NCI-H2107 treated with DMSO at 0.1 percent for 48 hours (cell line): ENCODE measurements around the gene MSL1.
"Not testable (repeated sequence)": the region's sequence is repeated elsewhere in the genome, so short reads cannot be mapped to it uniquely, and the experiment has no call there.

Source experiments
- DNase-seq: peaks from one replicate; lab custom pipeline; 2025; ENCODE audit not compliant: unreplicated experiment; lab: John Stamatoyannopoulos, UW

Gene MSL1

GRCh38 chr17:40123811-40124114 is 2.0 kb downstream of the MSL1 start:
- DNase-seq, result no peak

DNA sequence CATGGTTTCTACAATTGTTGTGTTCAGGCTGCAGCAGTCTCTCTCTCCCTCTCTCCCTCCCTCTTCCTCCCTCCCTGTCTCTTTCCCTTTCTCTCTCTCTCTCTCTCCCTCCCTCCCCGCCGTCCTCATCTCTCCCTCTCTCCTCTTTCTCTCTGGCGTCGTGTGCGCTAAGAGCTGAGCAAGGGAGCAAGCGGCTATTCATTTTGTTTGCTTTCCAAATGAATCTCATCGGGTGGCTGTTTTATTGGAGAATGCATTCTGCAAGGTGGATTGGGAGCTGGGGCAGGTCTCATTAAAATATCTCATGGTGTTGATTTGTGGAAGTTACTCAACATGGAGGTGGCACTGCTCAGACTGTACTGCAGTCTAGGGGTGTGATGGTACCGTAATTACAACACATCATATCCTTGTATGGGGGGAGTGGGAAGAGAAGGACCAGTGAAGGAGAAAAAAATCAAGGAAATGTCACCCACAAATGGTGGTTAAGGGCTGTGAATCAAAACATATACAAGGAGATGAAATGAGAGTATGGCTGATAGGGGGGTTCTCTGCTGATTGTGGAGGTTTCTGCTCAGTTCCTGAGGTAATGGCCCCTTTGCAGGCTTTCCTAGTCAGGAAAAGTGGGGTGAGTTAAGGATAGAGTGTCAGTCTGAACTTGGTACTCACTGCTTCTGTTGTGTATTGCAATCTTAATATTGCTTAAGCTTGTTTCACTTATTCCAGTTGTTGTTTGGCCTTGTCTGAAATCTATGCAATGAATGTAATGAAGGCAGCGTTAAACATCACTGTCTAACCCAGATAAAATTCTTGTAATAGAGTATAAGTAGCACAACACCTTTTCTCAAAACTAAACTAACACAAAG is 2.7 kb downstream of the MSL1 start:
- DNase-seq, result peak; percentile 57

GRCh38 chr17:40129498-40129897 is 7.7 kb downstream of the MSL1 start:
- no peak for DNase-seq

- no peak for DNase-seq
Observed at GRCh38 chr17:40130352-40131042, 8.7 kb downstream of the MSL1 start.

- DNase-seq, result no peak
Observed at GRCh38 chr17:40134184-40134583, 12.4 kb downstream of the MSL1 start.

- DNase-seq, result no peak
Observed at GRCh38 chr17:40135817-40136216, 14.0 kb downstream of the MSL1 start.

GRCh38 chr17:40139566-40140058 is 17.8 kb downstream of the MSL1 start:
- no peak for DNase-seq

DNA sequence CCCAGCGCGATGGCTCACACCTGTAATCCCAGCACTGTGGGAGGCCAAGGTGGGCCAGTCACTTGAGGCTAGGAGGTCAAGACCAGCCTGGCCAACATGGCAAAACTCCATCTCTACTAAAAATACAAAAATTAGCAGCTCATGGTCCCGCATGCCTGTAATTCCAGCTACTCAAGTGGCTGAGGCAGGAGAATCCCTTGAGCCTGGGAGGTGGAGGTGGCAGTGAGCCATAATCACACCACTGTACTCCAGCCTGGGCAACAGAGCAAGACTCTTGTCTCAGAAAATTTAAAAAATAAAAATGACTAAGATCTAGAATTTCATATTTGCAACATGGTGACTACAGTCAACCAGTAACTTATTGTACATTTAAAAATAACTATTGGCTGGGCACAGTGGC is 21.4 kb downstream of the MSL1 start:
- not testable (repeated sequence) for DNase-seq

DNA sequence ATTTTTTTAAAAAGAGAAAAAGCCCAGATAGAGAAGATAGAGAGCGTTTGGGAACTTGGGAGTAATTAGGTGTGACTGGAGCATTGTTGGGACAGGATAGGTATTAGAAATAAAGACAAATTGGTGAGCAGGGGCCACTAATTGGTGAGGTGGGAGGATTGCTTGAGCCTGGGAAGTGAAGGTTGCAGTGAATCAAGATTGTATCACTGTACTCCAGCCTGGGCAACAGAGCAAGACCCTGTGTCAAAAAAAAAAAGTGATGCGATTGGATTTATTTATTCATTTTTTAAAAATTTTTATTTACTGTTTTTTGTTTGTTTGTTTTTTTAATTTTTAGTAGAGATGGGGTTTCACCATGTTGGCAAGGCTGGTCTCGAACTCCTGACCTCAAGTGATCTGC is 23.7 kb downstream of the MSL1 start:
- no peak for DNase-seq

- no peak for DNase-seq
Observed at GRCh38 chr17:40148527-40148926, 26.8 kb downstream of the MSL1 start.

- DNase-seq, result no peak
Observed at GRCh38 chr17:40150276-40150675, 28.5 kb downstream of the MSL1 start.

DNA sequence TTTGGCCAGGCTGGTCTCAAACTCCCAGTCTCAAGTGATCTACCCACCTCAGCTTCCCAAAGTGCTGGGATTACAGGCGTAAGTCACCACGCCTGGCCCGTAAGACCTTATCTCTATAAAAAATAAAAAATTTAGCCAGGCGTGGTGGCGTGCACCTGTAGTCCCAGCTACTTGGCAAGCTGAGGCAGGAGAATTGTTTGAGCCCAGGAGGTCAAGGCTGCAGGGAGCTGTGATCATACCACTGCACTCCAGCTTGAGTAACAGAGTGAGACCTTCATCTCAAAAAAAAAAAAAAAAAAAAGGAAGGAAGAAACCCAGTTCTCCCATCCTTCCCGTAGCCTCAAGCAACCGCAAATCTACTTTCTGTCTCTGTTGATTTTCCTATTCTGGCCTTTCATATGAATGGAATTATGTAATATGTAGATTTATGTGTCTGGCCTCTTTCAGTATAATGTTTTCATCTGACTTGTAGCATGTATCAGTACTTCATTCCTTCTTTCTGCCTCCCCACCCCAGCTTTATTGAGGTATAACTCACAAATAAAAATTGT is 29.7 kb downstream of the MSL1 start:
- DNase-seq, result no peak

GRCh38 chr17:40153603-40154236 is 31.9 kb downstream of the MSL1 start:
- DNase-seq, result no peak

DNA sequence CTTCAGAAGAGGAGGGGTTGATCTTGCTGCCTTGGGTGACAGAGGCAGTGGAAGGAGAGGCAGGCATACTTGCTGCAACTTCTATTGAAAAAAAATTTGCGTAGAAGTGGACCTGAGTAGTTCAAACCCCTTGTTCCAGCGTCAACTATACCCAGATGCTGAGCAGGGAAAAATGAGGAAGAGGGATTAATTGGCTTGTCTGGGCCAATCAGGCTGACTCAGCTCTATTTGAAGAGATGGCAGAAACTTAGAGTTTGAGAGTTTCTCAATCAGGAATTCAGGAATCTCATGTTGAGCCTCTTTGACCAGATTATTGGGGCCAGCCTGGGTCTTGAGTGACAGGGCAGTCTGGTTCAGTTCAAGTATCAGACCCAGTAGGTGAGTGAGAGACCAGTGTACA is 36.2 kb downstream of the MSL1 start:
- no peak for DNase-seq

DNA sequence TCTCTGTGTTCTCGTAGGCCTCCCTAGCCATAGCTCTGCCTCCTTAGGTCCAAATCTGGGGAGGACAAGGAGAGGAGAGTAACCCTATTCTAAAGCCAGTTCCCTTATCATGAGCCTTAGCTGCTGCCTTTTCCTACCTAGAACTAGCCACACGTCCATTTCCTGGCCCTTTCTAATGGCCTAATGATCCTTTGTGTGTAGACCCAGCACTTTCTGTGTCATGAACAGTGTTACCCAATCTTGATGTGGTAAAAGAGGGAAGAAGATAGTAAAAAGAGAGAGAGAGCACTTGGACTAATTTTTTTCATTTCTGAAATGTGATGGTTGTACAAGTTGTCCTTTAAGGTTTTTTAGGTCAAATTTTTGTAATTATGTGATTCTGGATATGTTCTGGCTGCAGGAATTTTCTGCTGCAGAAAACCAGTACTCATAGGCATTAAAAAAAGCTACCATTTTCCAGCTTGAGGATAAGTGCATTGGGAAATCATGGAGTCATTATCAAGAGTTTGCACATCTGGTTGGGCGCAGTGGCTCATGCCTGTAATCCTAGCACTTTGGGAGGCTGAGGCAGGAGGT is 36.8 kb downstream of the MSL1 start:
- no peak for DNase-seq

DNA sequence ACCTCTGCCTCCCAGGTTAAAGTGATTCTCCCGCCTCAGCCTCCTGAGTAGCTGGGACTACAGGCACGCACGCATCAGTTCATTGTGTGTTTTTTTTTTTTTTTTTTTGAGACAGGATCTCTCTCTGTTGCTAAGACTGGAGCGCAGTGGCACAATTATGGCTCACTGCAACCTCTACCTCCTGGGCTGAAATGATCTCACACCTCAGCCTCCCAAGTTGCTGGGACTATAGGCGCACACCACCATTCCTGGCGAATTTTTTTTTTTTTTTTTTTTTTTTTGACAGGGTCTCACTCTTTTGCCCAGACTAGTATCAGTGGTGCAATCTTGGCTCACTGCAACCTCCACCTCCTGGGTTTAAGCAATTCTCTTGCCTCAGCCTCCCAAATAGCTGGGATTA is 37.7 kb downstream of the MSL1 start:
- no peak for DNase-seq

DNA sequence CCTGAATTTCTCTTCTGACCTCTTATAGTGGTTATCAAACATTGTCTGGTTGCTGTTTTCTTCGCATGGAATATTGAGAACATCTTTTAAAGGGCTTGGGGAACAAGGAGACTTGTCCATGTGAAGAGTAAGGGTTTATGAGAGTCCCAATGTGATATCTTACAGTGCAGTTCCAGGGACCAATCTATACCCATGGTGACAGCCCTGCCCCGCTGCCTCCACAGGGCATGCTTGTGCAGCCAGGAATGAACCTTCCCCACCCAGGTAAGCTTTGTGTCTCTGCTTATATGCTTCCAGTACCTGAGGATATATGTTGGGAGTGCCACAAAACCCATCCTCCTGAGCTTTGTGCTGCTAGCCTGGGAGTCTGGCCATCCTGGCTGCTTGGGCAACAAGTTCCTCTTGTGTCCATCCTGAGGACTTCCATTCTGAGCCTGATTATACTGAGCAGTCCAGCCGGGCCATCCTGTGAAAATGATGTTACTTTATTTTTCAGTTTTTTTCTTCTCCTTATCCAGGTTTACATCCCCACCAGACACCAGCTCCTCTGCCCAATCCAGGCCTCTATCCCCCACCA is 46.0 kb downstream of the MSL1 start:
- no peak for DNase-seq

- peak; percentile 18 for DNase-seq
Observed at GRCh38 chr17:40168262-40168832, 46.6 kb downstream of the MSL1 start.

DNA sequence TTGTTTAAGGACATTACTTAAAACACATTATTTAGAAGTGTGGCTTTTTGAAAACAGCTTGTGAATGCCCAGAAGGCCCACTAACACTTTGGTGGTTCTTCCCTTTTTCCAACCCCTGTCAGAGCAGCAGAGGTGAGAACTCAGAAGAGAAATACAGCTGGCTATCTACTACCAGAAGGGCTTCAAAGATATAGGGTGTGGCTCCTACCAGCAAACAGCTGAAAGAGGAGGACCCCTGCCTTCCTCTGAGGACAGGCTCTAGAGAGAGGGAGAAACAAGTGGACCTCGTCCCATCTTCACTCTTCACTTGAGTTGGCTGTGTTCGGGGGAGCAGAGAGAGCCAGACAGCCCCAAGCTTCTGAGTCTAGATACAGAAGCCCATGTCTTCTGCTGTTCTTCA is 48.6 kb downstream of the MSL1 start:
- no peak for DNase-seq

GRCh38 chr17:40171750-40172149 is 50.0 kb downstream of the MSL1 start:
- DNase-seq, result no peak
